ENCODE results near the gene WDR54. TPM values are rescaled to one million over a fixed set of nuclear protein-coding genes. Genes with fewer than 3 reads are reported as not detected.

Gene WDR54, protein sequence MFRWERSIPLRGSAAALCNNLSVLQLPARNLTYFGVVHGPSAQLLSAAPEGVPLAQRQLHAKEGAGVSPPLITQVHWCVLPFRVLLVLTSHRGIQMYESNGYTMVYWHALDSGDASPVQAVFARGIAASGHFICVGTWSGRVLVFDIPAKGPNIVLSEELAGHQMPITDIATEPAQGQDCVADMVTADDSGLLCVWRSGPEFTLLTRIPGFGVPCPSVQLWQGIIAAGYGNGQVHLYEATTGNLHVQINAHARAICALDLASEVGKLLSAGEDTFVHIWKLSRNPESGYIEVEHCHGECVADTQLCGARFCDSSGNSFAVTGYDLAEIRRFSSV
- 20.8 and 45.7 TPM in 2 replicates for total RNA-seq

DNA sequence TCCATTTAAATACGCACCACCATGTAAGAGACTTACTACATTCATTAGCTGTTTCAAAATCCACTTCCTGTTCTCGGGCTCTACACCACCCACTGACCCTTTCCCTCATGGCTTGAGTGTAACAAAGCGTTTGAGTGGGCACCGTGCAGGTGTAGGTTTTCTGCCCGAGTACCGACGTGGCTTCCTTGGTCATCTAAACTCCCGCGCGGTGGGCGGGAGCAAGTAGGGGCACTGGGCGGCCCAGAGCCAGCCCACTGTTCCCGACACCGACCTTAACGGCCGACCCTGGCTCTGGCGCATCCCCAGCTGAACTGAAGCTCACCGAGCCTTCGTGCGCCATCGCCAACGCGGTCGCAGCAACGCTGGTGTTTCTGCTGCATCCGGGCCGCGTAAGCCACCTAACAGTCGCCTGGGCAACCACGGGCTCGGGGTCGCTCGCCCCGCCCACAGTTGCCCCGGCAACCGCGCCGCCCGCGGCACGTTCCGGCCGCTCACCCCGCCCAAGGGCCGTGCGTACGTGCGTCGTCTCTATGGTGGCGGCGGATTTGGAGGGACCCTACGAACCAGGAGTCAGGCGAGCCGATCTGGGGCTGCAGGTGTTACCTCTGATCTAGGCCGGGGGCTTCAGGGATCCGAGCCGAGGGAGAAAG, at the start of gene WDR54, which contains the start of gene C2orf81:
WDR54 (plus strand) TSS at position 510 of the 650 bp plus-strand sequence. CDS start 424 bp downstream, outside the sequence.
C2orf81 (minus strand) TSS at position 399 of the 650 bp plus-strand sequence; CDS start at position 340, 59 bp downstream.

GRCh38 chr2:74379851-74380789, 41.4 kb upstream of the WDR54 start, which contains the start of gene DCTN1:
TSS of gene DCTN1 (minus strand) at chr2:74380311. CDS start at chr2:74380037, 274 bp downstream.

GRCh38 chr2:74441690-74442482, 20.4 kb downstream of the WDR54 start, which contains the start of gene RTKN:
TSS of gene RTKN (minus strand) at chr2:74441937. CDS start at chr2:74441816, 121 bp downstream.

DNA sequence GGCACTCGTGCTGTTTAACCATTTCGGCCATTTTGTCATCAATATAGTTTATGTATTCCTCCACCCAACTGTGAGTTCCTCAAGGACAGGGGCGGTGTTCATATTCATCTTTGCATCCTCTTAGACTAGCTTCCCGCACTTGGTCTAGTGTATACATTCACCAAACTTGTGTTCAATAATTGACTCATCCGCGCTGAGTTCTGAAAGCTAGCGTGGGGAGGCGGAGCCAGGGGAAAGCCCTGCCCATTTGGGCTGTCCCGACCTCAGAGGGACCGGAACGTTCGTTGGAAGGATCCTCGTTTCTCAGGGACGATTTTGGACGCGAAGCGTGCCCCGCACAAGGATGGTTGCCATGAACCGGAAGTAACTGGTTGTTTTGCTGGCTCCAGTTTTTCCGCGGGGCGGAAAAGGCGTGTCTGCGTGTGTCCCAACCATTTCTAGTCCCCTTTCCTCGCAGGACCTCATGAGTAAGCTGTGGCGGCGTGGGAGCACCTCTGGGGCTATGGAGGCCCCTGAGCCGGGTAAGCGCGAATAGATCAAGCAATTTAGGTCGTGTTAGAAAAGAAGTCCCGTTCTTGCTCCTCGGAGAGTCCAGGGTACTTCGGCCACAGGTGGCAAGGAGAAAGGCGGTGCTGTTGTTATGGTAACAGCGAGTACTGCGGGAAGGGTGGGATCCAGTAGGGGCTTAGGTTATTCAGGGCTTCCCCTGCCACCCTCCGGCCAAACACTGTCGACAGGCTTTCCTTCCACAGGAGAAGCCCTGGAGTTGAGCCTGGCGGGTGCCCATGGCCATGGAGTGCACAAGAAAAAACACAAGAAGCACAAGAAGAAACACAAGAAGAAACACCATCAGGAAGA, 33.4 kb downstream of the WDR54 start, which contains the start of gene INO80B:
INO80B (plus strand) TSS at position 434 of the 858 bp plus-strand sequence; CDS start at position 464, 30 bp downstream.

GRCh38 chr2:74458132-74458937, 36.8 kb downstream of the WDR54 start, which contains the start of gene WBP1:
TSS of gene WBP1 (plus strand) at chr2:74458438. CDS start at chr2:74458603, 165 bp downstream.

GRCh38 chr2:74472086-74472944, 50.8 kb downstream of the WDR54 start, which contains the start of gene MRPL53:
TSS of gene MRPL53 (minus strand) at chr2:74472680. CDS start at chr2:74472660, 20 bp downstream.

Other genes with a start within 250 kb of the WDR54 start
- 72.0 and 155 TPM in 2 replicates for gene MOB1A, start 242.9 kb upstream of the WDR54 start, total RNA-seq
- 129 and 251 TPM in 2 replicates for gene MTHFD2, start 223.1 kb upstream of the WDR54 start, total RNA-seq
- 0.29 and 0.44 TPM in 2 replicates for gene SLC4A5, start 78.3 kb upstream of the WDR54 start, total RNA-seq
- 144 and 149 TPM in 2 replicates for gene DCTN1, start 41.4 kb upstream of the WDR54 start, total RNA-seq
- 0.66 and 1.6 TPM in 2 replicates for gene C2orf81, start 111 bp upstream of the WDR54 start, total RNA-seq
- gene RTKN, start 20.2 kb downstream of the WDR54 start, total RNA-seq: 9.4 and 17.5 TPM in 2 replicates
- 12.9 and 19.3 TPM in 2 replicates for gene INO80B, start 33.4 kb downstream of the WDR54 start, total RNA-seq
- 28.3 and 51.9 TPM in 2 replicates for gene WBP1, start 36.7 kb downstream of the WDR54 start, total RNA-seq
- gene MOGS, start 43.7 kb downstream of the WDR54 start, total RNA-seq: 79.7 and 81.8 TPM in 2 replicates
- gene MRPL53, start 51.0 kb downstream of the WDR54 start, total RNA-seq: 19.3 and 57.1 TPM in 2 replicates
- gene CCDC142, start 61.3 kb downstream of the WDR54 start, total RNA-seq: 24.7 and 35.1 TPM in 2 replicates
- 19.9 and 22.8 TPM in 2 replicates for gene TTC31, start 61.4 kb downstream of the WDR54 start, total RNA-seq
- 1.9 and 3.1 TPM in 2 replicates for gene LBX2, start 77.9 kb downstream of the WDR54 start, total RNA-seq
- gene PCGF1, start 86.0 kb downstream of the WDR54 start, total RNA-seq: 23.6 and 27.8 TPM in 2 replicates
- gene TLX2, start 92.7 kb downstream of the WDR54 start, total RNA-seq: not detected in 2 replicates
- gene DQX1, start 104.5 kb downstream of the WDR54 start, total RNA-seq: not detected in 2 replicates
- 96.1 and 152 TPM in 2 replicates for gene AUP1, start 108.0 kb downstream of the WDR54 start, total RNA-seq
- gene HTRA2, start 108.2 kb downstream of the WDR54 start, total RNA-seq: 44.9 and 54.1 TPM in 2 replicates
- gene LOXL3, start 132.2 kb downstream of the WDR54 start, total RNA-seq: 2.0 and 2.9 TPM in 2 replicates
- gene DOK1, start 133.0 kb downstream of the WDR54 start, total RNA-seq: 9.2 and 10.2 TPM in 2 replicates
- gene M1AP, start 226.6 kb downstream of the WDR54 start, total RNA-seq: not detected in 2 replicates
- 4.0 and 5.3 TPM in 2 replicates for gene SEMA4F, start 232.5 kb downstream of the WDR54 start, total RNA-seq